Measurements from ENCODE around the gene RAB4A. TPM values are rescaled to one million over a fixed set of nuclear protein-coding genes. Genes with fewer than 3 reads are reported as not detected.

The RAB4A gene
- total and polyA plus RNA-seq, 2 of the 13 experiments (the other 11 are each of a cell fraction or from before 2014, with no cell fraction given): 56.0 to 80.1 TPM

DNA sequence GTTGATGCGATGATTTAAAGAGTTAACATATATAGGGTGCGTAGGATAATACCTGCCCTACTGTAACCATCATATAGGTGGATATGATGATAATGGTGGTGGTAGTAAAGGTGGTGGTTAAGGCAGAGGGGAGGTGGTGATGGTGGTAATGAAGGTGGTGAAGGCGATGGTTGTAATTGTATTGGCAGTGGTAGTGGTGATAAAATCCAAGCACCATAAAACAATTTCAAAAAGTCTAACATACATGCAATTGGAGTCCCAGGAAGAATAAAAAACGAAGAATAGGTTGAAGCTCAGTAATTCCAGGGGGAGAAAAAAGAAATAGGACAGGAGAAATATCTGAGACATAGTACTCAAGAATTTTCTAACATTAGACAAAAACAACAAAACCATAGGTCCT is 27.3 kb upstream of the RAB4A start:
- in situ Hi-C loops (cut with HindIII; ENCODE audit: extremely low pct_ligation_motif_present, low pct_unique_long_range_greater_than_20kb): no loop called here
- H3K4me2 ChIP-seq (ENCODE audit: low read depth, low read length): no peak overlapping the region
- H2AFZ ChIP-seq (ENCODE audit: low read length): no peak overlapping the region
- H4K20me1 ChIP-seq (ENCODE audit: insufficient read depth, low read length): no peaks in the 10 kb centered on the region
- no peaks in the 10 kb centered on the region; a peak in 1 of 5 replicates for H3K27me3 ChIP-seq (ENCODE audit: control insufficient read depth in 1 of 2, insufficient read depth in 2 of 2, low read length in 2 of 2)
- H3K27ac ChIP-seq (ENCODE audit: extremely low read length, insufficient read depth, low read length): no peak overlapping the region
- 56% methylated on average over 4 of the region's 4 CpGs for WGBS (ENCODE audit: low lambda C conversion rate)
- ATAC-seq (no peak), FAIRE-seq (no peak), DNase-seq (ENCODE audit: low spot score) (no peak)
- ChIA-PET CTCF (ENCODE audit: low intra/inter-chr PET ratio, low total read pairs) (no interaction called here), POLR2A (no interaction called here)
- H3K36me3 ChIP-seq (replicated peaks in 1 of 2; ENCODE audit: control insufficient read depth in 1 of 2, insufficient read depth in 2 of 2, low read length in 2 of 2): no peaks in the 10 kb centered on the region
- no peaks in the 10 kb centered on the region for H3K79me2 ChIP-seq (ENCODE audit: insufficient read depth, low read length)
- peaks cover 17% of the 10 kb centered on the region for H3K9me3 ChIP-seq (ENCODE audit: low read length)
- intact Hi-C loops (cut with micrococcal nuclease; ENCODE audit: unreplicated experiment): no loop called here
- H3K4me3 ChIP-seq (replicated peaks in 1 of 3; ENCODE audit: insufficient read depth in 1 of 3, low read depth in 2 of 3, low read length in 3 of 3): no peak overlapping the region
- no TSS peak for BruUV-seq (replicated peaks)
- TF ChIP-seq ZMYM2 (CRISPR knock-in tag; IDR thresholded peaks at IDR 0.05) (no peak), HDAC6 (IDR thresholded peaks at IDR 0.05; ENCODE audit: low read depth, low read length) (no peak), HMG20A (CRISPR knock-in tag; IDR thresholded peaks at IDR 0.05; ENCODE audit: borderline replicate concordance) (no peak), CBFB (CRISPR knock-in tag; IDR thresholded peaks at IDR 0.05) (no peak), GABPB1 (CRISPR knock-in tag; IDR thresholded peaks at IDR 0.05) (no peak), ZNF234 (CRISPR knock-in tag; conservative IDR thresholded peaks at IDR 0.05) (no peak), PCBP1 (IDR thresholded peaks at IDR 0.05; ENCODE audit: borderline replicate concordance, low read depth, low read length) (no peak), ZNF816 (CRISPR knock-in tag; IDR thresholded peaks at IDR 0.05; ENCODE audit: borderline replicate concordance) (no peak)
- TF ChIP-seq, protein P1, sequence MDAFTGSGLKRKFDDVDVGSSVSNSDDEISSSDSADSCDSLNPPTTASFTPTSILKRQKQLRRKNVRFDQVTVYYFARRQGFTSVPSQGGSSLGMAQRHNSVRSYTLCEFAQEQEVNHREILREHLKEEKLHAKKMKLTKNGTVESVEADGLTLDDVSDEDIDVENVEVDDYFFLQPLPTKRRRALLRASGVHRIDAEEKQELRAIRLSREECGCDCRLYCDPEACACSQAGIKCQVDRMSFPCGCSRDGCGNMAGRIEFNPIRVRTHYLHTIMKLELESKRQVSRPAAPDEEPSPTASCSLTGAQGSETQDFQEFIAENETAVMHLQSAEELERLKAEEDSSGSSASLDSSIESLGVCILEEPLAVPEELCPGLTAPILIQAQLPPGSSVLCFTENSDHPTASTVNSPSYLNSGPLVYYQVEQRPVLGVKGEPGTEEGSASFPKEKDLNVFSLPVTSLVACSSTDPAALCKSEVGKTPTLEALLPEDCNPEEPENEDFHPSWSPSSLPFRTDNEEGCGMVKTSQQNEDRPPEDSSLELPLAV (CRISPR knock-in tag; conservative IDR thresholded peaks at IDR 0.05; ENCODE audit: low read depth): no peak
- H3K9ac ChIP-seq (ENCODE audit: insufficient read depth, low read depth, low read length): no peak overlapping the region
- peaks cover 16% of the 10 kb centered on the region for H3K4me1 ChIP-seq (ENCODE audit: insufficient read depth, low read length)

Measured in HepG2 (cell line).